ENCODE measurements around the gene CYTH1.
A peak's percentile ranks its signal among the peaks of the same experiment; 100 is the strongest.

Gene CYTH1

GRCh38 chr17:78731904-78732303, 50.2 kb downstream of the CYTH1 start:
- DNase-seq, result no peak

- no peak for DNase-seq
Observed at GRCh38 chr17:78729641-78730040, 52.4 kb downstream of the CYTH1 start.

DNA sequence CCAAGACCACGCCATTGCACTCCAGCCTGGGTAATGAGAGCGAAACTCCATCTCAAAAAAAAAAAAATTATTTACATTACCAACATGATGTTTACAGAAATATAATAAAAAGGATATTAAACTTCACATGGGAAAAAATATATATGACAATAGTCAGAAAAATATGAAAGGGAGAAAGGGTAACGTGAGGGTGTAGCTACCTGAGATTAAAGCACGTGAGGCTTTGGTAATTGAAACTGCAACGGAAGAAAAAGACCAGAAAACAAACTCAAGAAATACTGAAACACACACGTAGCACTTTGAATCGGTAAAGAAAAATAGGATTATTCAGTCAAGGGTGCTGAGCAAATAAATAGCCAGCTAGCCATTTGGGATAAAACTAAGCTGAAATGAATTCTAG, 53.6 kb downstream of the CYTH1 start:
- no peak for DNase-seq

DNA sequence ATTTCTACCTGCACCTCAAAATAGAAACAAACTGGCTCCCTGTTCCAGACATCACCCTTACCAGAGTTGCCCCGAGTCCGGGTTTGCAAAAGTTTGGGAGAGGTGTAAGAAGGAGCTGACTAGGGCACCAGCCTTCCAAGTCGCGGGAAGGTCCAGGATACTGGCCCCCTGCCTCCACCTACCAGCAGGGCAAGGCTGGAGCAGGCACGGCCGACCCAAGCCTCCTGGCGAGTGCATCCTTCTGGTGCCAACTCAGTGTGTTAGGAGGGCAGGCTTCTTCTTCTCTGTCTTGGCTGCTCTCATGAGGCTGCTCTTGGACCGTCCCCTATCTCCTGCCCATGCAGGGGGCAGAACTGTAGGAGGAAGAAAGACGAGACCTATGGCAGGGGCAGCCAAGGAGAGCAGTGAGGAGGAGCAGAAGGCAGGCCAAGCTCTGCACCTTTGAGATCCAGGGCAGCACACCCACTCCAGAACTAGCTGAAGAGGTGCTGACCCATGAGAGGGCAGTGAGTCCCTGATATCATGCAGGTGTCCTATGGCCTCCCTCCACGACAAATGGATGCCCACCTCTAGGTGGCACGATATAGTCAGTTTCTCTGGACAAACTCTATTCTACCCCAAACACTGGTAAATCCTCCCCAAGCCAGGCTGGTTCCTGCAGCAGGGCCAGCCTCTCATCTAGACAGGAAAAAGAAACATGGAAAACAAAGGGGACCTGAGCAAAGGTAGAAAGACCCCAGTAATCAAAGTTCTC, 54.4 kb downstream of the CYTH1 start:
- no peak for DNase-seq

DNA sequence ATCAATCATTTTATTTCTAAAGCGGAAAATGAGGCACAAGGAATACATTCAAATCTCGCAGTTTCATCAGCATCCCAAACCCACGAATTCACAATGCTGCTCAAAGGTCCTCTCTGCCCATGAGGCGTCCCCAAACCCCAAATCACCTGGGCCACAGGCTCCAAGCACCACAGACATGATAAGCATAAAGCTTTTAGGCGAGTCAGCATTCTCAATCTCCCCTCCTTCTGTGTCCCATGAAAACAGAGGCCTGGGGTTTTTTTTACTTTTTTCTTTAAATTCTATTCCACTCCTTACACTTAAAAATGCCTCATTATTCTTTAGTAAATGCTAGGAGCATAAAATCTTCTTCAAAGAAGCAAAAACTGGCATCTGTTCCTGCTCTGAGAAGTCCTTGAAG, 55.0 kb downstream of the CYTH1 start:
- DNase-seq, result no peak

DNA sequence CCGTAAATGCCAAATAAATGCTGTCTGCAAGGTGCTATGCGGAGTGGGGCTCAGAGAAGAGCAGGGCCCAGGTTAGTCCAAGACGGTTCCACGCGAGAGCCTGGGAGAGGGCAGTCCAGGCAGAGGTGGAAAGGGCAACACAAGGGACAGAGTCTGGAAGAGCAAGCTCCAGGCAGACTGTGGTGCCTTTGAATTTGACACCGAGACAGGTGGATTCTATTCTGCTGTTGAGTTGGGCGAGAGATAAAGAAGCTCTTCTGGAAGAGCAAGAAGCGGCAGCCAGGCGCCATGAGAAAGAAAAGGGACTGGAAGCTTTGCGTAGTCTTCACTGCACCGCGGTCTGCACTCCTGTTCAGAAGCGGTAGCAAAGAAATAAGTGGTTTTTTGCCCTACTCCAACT, 55.6 kb downstream of the CYTH1 start:
- DNase-seq, result no peak

DNA sequence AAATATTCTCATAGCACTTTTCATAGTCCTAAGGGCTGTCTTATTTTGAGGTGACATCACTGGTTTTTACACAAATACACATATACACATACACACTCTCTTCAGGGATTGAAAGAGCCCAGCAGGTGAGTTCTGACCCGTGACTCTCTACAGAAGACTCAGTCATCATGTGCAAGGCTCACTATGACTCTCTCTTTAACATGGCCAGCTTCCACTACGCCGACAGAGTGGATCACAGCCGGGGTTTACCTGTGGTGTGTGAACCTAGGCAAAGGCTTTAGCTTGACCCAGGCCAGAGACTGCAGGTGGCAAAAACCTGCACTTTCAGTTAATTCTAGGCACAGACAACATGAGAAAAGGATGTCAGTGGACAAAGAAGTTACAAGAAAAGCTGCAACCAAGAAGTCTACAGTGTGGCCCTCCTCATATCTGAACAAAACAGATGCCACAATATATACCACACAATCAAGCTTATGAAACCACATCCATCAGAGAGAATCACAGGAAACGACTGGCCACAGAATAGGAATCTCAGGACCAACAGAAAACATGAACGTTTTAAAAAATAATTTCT, 56.5 kb downstream of the CYTH1 start:
- DNase-seq, result peak; percentile 36

- no peak for DNase-seq
Observed at GRCh38 chr17:78724999-78725398, 57.1 kb downstream of the CYTH1 start.

GRCh38 chr17:78724544-78724943, 57.5 kb downstream of the CYTH1 start:
- no peak for DNase-seq

DNA sequence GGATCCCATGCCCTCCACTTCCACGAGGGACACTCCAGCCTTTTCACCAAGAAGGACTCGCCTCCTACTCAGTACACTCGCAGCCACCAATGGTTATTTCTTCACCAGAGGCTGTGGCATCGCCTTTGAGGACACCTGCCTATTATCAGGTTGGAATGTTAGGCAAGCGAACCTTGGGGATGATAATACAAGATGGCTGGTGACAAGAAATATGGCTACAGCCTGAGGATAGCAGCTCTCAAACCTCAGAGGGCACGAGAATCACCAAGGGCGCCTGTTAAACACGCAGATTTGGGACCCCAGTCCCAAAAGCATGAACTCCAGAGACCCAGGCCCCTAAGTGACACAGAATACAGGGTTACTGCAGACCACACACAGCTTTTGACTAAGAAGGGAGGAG, 58.1 kb downstream of the CYTH1 start:
- no peak for DNase-seq

GRCh38 chr17:78723001-78723796, 58.9 kb downstream of the CYTH1 start:
- DNase-seq, result no peak

- no peak for DNase-seq
Observed at GRCh38 chr17:78722246-78722761, 59.8 kb downstream of the CYTH1 start.

DNA sequence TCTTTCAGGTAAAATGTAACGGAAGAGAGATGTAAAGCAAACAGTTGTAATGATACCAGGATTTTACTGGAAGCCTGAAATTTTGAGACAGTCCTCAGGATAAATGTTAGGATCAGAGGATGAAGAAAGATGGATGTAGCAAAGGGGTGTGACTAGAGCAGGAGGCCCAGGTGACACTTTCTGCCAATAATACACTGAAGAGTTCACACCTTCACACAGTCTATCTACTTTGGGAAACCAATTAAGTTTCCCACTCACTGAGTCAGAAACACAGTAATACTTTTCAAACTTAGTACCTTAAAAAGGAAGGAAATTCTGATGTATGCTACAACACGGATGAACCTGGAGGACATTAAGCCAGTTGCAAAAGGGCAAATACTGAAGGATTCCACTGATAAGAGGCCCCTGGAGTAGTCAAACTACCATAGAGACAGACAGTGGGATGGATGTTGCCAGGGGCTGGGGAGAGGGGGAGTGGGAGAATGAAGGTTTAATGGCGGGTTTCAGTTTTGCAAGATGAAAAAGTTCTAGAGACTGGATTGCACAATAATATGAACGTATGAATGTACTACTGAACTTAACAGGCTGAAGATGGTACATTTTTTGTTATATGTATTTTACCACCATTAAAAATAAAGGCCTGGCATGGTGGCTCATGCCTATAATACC, 62.3 kb downstream of the CYTH1 start:
- DNase-seq, result peak; percentile 50

DNA sequence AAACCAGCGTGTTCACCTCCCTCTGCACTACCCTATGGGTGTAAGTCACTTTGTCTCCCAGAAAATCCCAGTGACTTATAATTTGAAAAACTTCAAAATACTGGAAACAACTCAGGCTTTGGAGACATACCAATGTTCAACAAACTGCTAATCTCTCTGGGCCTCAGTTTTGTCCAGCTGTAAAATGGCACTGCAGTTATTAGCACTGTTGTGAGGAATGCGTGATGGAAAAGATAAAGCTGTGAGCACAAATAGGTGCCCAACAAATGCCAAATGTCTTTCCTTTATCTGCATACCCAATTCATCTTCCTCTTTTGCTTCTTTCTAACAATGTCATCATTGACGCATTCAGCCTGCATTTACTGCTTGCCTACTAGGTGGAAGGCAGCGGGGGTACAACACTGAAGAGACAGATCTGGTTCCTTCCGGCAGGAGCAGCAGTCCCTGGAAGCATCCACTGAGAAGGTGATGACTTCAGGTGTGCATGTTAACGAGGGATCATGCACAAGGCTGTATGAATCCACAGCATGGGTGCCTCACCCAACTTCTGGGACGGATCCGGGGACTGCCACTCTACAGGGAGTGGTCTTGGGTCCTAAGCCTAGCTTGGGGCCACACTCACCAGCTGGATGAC, 63.4 kb downstream of the CYTH1 start:
- no peak for DNase-seq

DNA sequence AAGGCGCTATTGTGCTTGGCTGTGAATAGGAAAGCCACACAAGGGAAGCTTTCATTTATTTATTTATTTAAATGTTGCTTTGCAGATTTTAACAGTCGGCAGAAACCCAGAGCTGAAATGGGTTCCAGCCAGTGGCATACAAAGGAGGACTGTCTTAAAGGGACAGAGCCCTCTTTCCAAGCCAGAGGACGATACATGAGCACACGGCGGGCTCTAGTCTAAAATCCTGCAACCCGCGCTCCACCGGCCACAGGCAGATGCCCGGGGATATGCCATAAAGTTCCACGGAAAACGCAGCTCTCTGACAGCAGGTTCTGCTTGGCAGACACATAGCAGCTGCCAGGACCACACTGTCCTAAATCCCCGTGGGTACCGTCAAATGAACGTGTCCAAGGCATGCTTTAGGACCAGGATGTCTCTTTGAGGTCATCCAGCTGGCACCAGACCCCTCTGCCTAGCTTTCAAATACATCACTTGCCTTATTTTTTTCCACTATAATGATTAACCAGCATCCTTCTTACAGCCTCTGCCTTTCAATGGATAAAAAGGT, 64.6 kb downstream of the CYTH1 start:
- no peak for DNase-seq

DNA sequence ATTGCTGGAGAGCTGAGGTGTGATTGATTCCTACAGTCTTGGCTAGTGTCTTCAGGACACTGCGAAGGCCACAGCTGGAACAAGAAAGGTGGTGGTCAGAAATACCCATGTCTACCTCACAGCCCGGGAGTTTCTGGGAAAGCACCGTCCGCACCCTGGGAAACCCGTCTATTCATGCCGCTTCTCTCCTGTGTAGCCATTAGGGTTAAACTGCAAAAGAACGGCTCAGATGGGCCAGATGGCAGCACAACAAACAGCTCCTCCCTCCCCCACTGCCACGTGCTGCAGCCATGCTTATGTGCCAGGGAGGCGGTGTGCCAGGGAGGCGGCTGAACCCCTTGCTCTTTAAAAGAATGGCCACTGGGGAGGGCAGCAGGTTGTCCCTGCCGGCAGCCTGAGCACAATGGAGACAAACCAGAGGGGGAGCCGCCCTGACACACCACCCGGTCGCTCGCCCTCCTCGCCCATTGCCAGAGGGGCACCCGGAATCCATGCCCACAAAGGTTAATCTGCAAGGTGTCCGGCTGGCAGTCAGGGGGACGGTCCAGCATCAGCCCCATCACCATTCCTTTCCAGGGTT, 65.2 kb downstream of the CYTH1 start:
- peak; percentile 61 for DNase-seq

DNA sequence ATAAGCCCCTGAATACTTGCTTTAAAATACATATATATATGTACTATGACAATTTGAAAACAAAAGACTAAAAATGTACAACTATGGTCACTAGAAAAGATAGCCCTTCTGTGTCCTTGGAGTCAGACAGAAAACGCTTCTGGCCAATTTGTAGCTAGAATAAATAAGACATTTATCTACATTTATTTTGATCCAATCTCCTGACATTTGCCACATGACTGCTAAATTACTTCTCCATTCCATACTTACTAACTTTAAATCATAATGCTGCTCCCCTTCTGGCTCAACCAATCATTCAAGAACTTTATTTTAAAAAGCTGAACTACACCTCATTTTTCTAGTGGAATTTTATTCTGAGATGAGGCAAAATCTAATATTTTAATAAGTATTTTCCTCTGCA, 65.8 kb downstream of the CYTH1 start:
- DNase-seq, result no peak

- DNase-seq, result no peak
Observed at GRCh38 chr17:78715876-78716275, 66.2 kb downstream of the CYTH1 start.

DNA sequence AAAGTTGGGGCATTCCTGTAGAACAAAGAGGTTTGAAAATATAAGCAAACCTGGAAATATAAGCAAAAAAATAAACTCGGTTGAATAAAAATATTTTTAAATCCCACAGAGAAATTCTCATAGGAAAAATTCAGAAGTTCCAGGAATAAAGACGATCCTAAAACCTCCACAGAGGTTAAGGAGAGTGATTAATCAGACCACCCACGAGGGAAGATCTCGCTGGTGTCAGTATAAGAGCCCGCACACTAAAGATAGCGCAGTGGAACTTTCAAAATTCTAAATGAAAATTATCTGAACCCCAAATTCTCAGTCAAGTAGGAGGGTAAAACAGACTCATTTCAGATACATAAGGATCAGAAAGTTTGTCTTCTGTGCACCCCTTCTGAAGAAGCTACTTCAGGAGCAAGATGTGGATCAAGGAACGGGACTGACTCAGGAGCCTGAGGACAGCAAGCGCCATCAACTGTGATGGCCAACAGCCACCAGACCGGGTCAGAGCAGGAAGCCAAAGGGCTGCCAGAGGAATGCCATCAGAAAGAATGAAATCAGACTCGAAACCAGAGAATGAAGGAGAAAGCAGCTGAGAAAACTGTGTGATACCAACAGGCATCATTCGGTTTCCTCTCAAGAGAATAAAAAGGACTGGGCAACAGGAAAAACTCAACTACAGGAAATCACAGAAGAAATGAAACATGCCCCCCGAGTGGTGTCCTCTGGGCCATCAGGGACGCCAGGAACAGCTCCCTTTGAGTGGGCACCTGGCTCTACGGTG, 66.9 kb downstream of the CYTH1 start:
- no peak for DNase-seq

DNA sequence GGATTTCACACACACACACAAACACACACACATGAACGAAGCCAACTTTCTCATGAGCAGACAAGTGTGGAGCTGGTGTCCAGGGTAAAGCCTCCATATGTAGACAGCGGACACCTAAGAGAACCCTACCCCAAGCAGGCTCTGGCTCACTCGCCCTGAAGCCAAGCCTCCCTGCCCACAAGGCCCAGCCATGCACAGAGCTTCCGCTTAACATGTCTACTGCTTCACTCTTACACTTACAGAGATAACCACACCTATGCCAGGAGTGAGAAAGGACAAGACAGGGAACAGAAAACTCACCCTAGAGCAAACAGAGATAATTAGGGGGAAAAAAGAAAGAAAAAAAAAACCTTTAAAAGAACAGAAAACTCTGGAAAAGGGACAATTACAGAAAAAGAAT, 67.5 kb downstream of the CYTH1 start:
- no peak for DNase-seq

DNA sequence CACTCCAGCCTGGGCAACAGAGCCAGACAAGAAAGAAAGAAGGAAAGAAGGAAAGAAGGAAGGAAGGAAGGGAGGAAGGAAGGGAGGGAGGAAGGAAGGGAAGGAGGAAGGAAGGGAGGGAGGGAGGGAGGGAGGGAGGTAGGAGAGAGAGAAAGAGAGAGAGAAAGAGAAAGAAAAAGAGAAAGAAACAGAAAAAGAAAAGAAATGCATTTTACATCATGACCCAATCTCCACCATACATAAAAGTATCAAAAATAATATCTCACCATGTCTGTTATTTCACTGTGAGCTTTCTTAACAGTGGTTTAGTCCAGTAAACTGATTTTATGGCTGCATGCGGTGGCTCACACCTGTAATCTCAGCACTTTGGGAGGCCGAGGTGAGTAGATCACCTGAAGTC, 70.0 kb downstream of the CYTH1 start:
- no peak for DNase-seq

Data from activated naive CD4-positive, alpha-beta T cell treated with anti-CD3 and anti-CD28 coated beads, Interleukin-2, amount 50 U/mL, for 16 hours (primary cell).